Left colon (tissue), 2 donors: ENCODE data around the gene NHS. TPM values are rescaled to one million over a fixed set of nuclear protein-coding genes. Genes with fewer than 3 reads are reported as not detected.

Experiments
- ATAC-seq: fragments of 200-7000 bp; cut with Tn5 transposase; one replicate; pipeline ENCODE4 v1.9.1; 2020; ENCODE audit warnings: mild to moderate bottlenecking, moderate library complexity
- DNase-seq, 2 donors: peaks; one replicate each; pipeline ENCODE4 v3.0.0-alpha.2; 2020
- intact Hi-C, 2 donors: fragments of 100-400 bp; cut with DNase I in 1 of 2; cut with micrococcal nuclease in 1 of 2; formaldehyde crosslinking; loops; one replicate each; pipeline versions ENCODE4 v1.11.2 to v1.14.0; 2022; cut with DNase I, micrococcal nuclease
- total RNA-seq, 2 donors: library from RNA; stranded (reverse); fragmentation: NEBNext Ultra II Directional; extraction: Animal tissue kit (Norgen Biotek cat#: 25700); gene quantifications; one replicate each; pipeline ENCODE4 v1.2.1, GENCODE V29; 2021
- donor health status: DM: no; HTN: no; CAD: no.
- donor health status: DM: yes; HTN: yes; CAD: no.

The NHS gene
- total RNA-seq, 2 donors from 2014 or later: 1.9 to 2.0 TPM

DNA sequence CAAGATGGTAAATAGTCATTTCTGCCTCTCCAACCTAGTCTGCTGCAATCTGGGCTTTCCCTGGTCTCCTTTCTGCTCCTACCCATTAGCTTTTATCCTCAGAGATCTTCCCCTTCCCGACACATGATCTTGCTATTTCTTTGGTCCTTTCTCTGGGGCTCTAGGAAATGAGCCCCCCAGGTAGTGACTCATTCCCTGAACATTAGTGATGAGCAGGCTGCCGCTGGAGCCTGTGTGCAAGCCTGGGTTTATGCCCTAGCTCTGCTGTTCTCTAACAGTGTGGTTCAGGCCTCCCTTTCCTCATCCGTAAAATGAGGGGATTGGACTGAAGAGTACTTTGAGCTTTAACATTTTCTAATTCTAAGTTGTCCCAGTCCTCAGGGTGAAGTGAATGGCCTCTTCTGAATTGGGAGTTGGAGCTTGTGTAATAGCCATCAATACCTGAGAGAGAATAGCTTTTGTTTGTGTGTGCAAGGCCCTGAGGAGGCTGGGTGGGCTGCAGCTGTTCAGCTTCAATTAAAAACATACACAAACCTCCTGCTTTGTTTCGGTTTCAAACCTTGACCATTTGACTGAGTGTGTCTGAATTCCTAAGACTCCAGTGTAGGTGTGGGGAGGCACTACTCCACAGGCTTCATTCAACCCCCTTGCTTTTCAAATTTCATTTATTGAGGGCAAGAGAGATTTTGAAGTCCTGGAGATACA is 246.7 kb downstream of the NHS start:
- ATAC-seq: no peak
- intact Hi-C loops: no loop called here
- no peak for DNase-seq

DNA sequence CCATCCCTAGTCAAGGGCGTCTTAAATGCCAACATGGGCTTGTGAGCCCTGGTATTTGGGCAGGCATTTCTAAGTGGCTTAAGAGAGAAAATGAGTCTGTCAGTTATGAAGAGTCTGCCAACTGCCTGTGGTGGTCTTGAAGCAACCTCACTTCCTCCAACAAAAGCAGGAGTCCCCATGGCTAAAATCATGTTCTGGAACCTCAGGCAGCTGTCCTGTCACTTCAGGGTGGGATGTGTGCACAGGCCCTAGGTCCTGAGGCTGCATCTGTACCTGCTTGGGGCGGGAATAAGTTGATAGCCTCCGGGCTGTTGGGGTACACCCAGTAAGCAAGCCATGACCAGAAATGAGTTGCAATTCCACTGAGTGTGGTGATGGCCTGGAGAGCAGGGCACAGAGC is 247.3 kb downstream of the NHS start:
- no peak for ATAC-seq
- intact Hi-C loops: no loop called here
- no peak for DNase-seq

DNA sequence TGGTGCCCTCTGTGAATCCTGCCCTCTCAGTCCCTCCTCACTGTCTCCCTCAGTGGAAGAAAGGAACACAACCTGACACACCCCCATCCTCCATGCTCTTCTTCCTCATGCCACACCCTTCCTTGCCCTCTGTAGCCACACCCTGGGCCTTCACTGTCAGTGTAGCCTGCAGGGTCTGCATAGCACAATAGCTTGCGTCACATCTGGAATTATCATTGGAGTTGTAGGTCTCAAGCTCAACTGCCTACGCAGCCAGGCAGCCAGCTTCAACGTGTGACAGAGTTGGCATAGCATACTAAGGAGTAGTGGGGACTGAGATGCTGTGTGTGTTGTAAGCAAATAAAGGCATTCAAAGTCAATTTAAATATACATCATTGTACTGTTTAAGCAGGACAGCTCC is 248.8 kb downstream of the NHS start:
- DNase-seq: no peak
- intact Hi-C loops: no loop called here
- ATAC-seq: no peak

DNA sequence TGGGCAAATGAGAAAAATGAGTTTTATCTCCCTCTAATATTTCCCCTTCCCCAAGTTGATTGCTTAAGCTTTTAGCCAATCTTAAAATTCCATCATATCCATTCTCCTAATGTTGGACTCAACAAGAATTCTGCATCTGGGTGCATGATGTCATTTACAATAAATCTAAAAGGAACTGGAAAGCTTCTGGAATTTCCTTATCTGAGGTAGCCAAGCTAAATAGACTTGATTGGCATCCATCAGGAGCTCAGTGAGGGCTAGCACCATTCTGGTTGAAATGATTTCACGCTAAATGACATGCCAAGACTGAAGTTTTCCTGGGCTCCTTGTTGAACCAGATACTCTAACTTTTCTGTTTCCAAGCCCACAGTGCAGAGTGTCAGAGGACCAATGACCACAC is 252.0 kb downstream of the NHS start:
- no peak for DNase-seq
- intact Hi-C loops: no loop called here

DNA sequence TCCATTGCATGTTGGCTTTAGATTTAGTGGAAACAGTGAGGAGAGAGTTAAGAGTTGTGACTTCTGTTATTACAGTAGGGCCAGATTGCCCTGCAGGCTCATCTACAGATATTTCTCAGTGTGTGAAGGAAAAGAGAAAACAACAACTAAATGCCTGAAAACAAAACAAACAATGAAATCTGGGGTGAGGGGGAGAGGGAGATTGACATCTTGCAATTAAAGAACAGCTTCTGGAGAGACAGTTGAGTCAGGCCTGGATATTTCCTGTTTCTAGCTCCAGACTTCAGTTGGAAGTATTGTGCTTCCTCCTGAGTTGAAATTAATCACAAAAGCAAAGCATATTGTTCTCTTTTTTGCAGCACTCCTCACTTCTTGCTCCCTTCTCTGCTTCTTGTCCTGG is 254.0 kb downstream of the NHS start:
- intact Hi-C loops: no loop called here
- no peak for ATAC-seq

More for the DNA sequence above, 252.0 kb downstream of the NHS start:
- ATAC-seq: no peak

DNA sequence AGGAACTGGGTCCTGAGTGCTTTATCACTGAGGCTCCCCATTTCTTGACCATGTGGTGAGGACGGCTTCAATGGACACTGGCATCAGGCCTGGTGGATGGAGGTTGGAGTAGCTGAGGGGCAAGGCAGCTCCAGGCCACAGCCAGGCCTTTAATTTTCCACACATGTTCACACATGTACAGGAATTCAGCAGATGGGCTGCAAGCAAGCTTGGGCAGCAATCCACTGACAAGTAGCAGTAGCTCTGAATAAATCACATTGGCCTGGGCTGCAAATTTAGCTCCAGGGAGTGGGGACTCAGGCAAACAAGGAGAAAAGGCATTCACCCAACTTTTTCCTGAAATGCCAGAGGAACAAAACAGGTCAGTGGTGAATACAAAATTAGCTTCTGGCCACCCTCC is 254.5 kb downstream of the NHS start:
- no peak for ATAC-seq
- intact Hi-C loops: no loop called here

More for the DNA sequence above, 254.0 kb downstream of the NHS start:
- DNase-seq: no peak

DNA sequence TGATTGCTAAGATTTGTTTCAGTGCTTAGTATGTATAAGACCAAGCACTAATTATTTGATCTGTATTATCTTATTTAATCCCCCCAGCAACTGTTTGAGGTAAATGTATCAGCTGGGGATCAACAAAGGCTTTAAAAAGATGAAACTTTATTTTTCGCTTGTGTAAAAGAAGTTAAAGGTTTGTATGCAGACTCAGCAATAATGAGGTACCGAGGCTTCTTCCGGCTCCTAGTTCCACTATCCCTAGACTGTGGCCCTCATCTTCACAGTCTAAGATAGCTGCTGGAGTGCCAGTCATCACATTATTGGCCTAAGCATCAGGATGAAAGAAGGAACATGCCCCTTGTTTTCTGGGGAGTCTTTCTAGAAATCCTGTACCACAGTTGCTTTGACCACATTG is 256.6 kb downstream of the NHS start:
- no peak for ATAC-seq
- intact Hi-C loops: no loop called here

More for the DNA sequence above, 254.5 kb downstream of the NHS start:
- no peak for DNase-seq

DNA sequence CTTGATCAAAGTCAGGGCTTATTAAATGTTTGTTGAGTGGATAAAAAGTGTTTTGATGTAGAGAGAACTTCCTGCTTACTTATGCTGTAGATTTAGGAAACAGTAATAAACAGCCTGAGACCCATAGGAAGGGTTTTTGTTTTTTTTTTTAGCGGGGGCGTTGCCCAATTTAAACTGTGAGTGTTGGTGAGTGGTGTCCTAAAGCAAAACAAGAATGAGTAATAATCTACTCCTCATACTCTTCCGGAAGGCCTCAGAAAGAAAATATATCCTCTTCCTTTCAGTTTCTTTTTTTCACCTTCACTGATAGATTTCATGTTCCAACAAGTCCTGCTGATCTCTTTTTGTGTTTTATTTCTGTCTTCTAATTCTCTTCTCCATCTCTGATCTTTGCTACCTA is 257.9 kb downstream of the NHS start:
- DNase-seq (no peak), ATAC-seq (no peak)
- intact Hi-C loops: no loop called here

More for the DNA sequence above, 256.6 kb downstream of the NHS start:
- no peak for DNase-seq

DNA sequence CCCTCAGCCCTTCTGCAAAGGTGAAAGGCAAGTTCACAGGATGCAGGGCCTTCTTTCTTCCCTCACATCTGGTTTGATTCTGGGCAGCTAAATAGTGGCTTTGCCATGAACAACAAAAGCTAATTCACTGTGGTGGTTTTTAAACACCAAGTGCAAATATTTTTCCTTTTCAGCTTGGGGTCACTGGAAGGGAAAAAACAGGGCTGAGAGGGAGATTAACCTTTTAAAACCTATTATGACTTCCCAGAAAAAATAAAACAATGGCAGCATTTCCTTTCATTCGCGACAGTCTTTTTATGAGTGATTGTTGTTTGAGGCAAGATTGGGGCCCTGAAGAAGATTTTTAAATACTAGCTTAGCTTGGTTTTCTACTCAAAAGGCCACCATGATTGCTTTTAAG is 258.5 kb downstream of the NHS start:
- ATAC-seq: no peak
- intact Hi-C loops: no loop called here
- no peak for DNase-seq

DNA sequence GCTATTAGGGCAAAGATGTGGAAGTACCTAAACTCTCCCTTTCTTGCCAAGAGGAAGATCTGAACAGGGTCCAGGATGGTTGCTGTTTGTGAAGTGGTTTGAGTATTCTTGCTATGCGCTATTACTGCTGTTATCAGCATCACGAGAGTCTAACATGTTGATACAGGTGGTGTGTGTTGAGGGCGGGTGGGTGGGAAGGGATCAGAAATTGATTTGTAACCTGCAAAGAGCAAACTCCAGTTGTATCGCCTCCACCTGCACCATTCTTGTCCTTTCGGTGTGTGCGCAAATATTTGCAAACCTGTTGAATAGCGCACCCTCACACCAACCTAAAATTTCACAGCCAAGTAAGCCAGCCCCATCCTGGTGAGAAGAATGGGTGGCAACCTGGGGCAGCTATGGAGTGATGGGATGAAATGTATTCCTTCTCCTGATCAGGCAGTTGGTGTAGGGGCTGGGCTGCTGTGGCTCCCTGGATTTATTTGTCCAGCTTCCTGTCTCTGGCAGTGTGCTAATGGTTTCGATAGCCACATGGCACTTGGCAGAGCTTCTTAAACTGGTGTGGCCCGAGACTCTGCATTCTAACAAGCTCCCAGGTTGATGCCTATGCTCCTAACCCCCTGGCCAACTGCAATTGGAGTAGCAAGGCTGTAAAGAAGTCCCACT is 259.7 kb downstream of the NHS start:
- ATAC-seq: peak; percentile 68
- intact Hi-C loops: no loop called here

DNA sequence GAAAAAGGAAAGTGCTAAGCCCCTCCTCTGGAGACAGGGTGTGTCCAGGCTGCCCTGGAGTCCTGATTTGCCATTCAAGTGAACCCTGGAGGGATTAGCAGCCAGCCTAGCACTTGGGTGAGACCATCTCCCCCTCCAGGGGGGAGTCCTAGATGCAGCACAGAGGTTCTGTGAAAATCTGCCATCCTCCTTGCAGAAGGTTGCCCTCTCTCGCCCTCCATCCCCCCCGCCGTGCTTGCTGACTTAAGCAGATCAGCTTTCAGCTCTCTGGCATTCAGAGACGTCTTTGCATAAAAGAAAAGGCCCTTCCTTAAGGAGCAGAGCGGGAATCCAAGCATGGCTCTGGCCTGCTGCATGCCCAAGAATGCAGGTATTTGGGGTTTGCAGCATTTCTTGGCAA is 260.2 kb downstream of the NHS start:
- ATAC-seq (peak; percentile 71), DNase-seq (peak; percentile 30 to 57)
- intact Hi-C loops: no loop called here

More for the DNA sequence above, 259.7 kb downstream of the NHS start:
- peak in 1 of 2 donors; percentile 18 for DNase-seq

DNA sequence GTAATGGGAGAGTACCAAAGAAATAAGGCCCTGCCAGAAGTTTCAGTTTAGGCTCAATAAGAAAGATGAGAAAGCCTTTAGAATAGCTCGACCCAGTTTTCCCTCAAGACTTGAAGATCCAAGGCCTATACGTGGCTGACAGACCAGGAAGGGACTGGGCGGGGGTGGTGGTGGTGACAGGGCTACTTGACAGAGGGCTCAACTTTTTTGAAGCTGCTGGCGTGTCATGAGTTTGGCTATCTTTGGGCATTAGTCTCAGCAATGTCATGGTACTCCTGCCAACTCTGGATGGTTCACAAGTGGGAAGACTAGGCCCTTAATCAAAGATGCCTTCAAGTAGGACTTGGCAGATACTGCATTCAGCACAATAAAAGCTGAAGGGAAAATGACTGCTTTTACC is 262.2 kb downstream of the NHS start:
- intact Hi-C loops: no loop called here
- peak; percentile 11 for ATAC-seq
- no peak for DNase-seq

DNA sequence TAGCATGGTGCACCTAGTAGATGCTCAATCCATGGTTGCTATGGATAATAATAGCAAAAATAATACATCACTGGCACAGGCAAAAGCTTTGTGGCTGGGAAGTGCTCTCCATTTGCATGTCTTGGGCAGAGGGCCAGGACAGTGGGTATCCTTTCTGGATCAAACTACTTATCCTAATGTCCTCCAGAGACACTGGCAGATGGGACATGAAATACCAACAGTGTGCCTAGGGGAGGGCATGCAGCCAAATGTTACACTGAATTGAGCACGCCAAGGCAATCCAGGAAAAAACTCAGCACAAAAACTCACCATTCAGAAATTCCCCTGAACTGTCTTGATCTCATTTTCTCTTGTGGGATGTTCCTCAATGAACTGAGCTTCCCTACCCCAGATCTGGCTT is 263.7 kb downstream of the NHS start:
- ATAC-seq (no peak), DNase-seq (no peak)
- intact Hi-C loops: no loop called here

DNA sequence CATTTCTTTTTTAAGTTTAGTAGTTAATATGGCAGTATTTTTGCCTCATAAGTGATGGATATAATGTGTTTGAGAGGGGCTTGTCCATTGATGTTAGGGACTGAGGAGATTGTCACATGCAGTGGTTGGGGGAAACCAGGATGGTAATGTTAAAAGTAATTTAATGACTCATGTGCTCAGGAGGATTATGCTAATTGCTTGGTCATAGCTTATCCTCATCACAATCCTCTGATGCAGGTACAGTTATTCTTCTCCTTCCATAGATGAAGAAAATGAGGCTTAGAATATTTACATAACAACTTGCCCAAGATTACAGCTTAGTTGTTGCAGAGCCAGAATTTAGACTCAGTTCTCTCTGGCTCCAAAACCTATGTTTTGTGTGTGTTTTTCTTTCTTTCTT is 267.9 kb downstream of the NHS start:
- no peak for ATAC-seq

DNA sequence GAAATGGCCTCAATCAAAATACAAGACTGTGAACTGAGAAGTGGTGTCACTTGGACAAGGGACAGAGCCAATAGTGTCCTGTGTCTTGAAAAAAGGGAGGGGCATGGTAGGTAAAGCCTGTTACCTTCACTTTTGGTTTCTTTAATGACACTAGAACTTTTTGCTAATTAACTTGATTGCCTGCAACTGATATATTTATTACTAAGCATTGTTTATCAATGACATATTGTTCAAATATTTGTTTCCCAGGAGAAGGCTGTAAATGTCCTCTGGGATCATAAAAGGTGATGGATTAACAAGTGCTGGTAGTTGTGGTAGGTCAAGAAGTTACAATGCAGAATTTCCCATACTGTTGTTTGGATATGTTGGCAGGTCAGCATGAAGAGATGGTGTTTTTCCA is 268.5 kb downstream of the NHS start:
- ATAC-seq: peak; percentile 67
- intact Hi-C loops: no loop called here
- DNase-seq: no peak

More for the DNA sequence above, 267.9 kb downstream of the NHS start:
- intact Hi-C loops: no loop called here
- no peak for DNase-seq

DNA sequence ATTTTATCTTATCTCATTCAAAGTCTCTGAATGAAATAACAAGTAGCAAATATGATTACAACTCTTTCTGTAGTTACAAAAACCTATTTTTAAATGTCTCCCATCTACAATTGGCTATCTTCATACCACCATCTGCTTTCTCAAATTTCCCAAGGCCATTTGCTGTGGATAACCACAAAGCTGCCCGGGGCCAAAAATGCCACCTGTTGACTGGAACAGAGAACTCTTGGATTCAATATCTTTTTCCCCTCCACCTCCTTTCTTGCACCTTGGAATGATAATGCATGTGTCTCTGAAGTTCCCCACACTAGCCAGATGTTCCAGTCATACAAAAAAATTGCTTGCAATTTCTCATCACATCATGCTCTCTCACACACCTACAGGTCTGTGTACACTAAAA is 269.0 kb downstream of the NHS start:
- intact Hi-C loops: no loop called here
- no peak for DNase-seq
- ATAC-seq: no peak

DNA sequence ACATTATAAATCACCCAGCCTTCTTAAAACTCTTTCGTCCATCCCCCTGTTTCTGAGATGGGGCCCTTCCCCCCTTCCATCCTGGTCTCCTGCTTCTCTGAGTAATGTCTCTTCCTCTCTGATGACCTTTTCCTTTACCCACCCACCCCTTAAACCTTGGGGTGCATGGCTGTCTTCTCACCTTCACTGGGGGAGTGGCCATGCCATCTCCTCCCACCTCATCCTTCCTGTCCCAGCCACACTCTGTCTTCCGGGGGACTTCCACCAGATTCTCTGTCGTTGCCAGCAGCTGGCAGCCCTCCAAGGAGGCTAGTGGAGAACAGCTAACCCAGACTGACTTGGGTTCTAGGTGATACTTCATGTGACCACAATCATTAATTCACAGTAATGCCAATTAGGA is 279.1 kb downstream of the NHS start:
- ATAC-seq (no peak), DNase-seq (no peak)
- intact Hi-C loops: no loop called here

DNA sequence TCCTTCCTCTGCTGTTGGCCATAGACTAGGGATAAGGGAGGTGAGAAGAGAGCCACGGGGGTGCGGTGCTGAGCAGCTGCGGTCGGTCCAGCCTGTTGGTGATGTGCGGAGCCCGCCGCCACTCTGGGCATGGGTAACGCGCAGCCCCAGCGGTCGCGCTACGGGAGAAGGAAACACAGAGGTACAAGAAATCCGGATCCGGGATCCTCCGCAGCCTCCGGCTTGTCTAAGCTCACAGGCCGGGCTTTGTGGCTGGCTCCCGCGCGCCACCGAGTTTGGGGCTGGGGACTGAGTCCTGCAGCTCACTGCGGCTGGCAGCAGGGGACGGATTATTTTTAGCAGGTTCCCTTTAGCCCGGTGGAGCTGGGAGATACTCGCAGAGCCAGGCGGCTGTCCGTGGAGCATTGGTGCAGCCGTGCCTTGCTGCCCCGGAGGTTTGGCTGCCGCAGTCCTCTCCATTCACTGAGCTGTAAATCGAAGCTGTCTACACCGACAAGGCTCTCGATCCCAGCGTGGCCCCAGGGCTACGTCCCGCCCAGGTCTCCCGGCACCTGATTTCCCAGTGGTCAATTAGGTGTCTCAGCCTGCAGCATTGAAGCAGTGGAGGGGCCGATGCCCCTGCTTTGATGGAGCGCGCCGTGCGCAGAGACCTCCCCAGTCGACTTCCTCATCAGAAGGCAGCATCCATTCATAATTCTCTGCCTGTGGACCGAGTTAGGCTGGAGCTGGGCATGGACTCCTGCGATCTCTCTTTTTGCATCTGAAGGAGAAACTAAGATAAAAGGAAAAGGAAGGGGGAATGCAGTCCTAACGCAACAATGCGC is 280.4 kb downstream of the NHS start:
- ATAC-seq (no peak), DNase-seq (no peak)

DNA sequence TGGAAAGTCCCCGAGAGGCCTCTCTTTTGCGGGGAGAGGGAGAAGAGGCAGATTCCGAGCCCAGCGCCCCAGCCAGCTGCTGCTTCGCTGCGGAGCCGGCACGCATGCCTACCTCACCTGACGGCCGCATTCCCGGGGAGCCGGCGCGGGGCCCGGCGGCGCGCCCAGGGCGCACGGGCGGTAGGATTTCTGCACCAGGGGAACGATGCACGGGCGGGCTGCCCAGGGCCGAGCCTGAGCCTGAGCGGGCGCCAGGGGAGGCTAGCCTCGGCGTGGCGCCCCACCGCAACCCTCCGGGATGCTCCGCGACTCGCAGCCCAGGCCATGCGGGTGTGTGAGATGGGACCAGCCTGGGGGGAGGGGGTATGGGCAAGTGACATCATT is 281.0 kb downstream of the NHS start:
- intact Hi-C loops: no loop called here
- no peak for ATAC-seq
- no peak for DNase-seq

More for the DNA sequence above, 280.4 kb downstream of the NHS start:
- intact Hi-C loops: no loop called here

DNA sequence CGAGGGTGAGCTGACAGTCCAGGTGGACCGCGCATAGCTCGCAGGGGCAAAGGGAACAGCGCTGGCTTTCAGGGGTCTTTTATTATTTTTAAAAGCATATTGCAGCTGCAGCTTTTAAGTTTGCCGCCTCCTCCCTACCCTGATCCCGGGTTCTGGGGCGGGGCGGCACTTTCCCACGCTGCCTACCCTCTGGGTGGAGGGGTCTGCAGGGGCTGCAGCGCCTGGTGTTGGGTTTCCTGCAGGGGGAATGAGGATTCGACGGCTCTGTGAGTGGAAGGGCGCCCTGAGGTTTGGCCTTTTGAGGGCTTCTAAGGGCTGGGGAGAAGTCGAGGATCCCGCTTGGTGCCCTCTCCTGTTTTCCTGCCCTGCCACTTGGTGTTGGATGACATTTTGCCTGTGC is 281.6 kb downstream of the NHS start:
- ATAC-seq (no peak), DNase-seq (no peak)
- intact Hi-C loops: no loop called here
